Omental fat pad (tissue), 4 donors: ENCODE results near the gene AACS. TPM values are rescaled to one million over a fixed set of nuclear protein-coding genes. Genes with fewer than 3 reads are reported as not detected.
"Not testable (repeated sequence)": the region's sequence is repeated elsewhere in the genome, so short reads cannot be mapped to it uniquely, and the experiment has no call there.

Source experiments
- ATAC-seq: fragments of 150-250 bp; one replicate; pipeline ENCODE4 v1.9.1; 2016; ENCODE audit warnings: mild to moderate bottlenecking, moderate library complexity; ENCODE audit not compliant: low FRiP score
- DNase-seq: peaks from one replicate; pipeline ENCODE4 v3.0.0-alpha.2; 2019; ENCODE audit warnings: low spot score
- CTCF ChIP-seq, 3 donors: fragments of 450-650 bp; IDR thresholded peaks; one replicate each; pipeline ENCODE4 v1.5.1; 2016 to 2017; ENCODE audit warnings: antibody characterized with exemption in 3 of 3, mild to moderate bottlenecking in 3 of 3, moderate library complexity in 2 of 3
- total RNA-seq, 4 donors: library from RNA; depleted of rRNA; stranded (reverse); fragments of >200 nt; gene quantifications; one replicate each; pipeline ENCODE4 v1.1.0, GENCODE V29; 2016

AACS gene
- total RNA-seq, 4 donors from 2014 or later = 20.3 to 55.5 (median 33.5) TPM

- no peak for TF ChIP-seq CTCF (IDR thresholded peaks at IDR 0.05)
- ATAC-seq = no peak
- no peak for DNase-seq
Measured at GRCh38 chr12:125056306-125056705, 8.9 kb upstream of the AACS start.

- ATAC-seq = no peak
- DNase-seq = no peak
- no peak for TF ChIP-seq CTCF (IDR thresholded peaks at IDR 0.05)
Measured at GRCh38 chr12:125057708-125058107, 7.5 kb upstream of the AACS start.

GRCh38 chr12:125061229-125061628 lies 4.0 kb upstream of the AACS start:
- no peak for DNase-seq
- no peak for ATAC-seq
- no peak for TF ChIP-seq CTCF (IDR thresholded peaks at IDR 0.05)

- not testable (repeated sequence) for ATAC-seq, DNase-seq
Measured at GRCh38 chr12:125063522-125063921, 1.7 kb upstream of the AACS start.

- no peak for TF ChIP-seq CTCF (IDR thresholded peaks at IDR 0.05)
- DNase-seq (no peak), ATAC-seq (no peak)
Measured at GRCh38 chr12:125064492-125064891, 743 bp upstream of the AACS start.

- DNase-seq (no peak), ATAC-seq (peak; percentile 17)
- TF ChIP-seq CTCF (IDR thresholded peaks at IDR 0.05) = no peak
Measured at GRCh38 chr12:125065919-125066570, 810 bp downstream of the AACS start.

- no peak for TF ChIP-seq CTCF (IDR thresholded peaks at IDR 0.05)
- DNase-seq (no peak), ATAC-seq (no peak)
Measured at GRCh38 chr12:125068391-125068790, 3.2 kb downstream of the AACS start.
